ENCODE data around the gene RPS14.
"Not testable (repeated sequence)": the region's sequence is repeated elsewhere in the genome, so short reads cannot be mapped to it uniquely, and the experiment has no call there.

The RPS14 gene

DNA sequence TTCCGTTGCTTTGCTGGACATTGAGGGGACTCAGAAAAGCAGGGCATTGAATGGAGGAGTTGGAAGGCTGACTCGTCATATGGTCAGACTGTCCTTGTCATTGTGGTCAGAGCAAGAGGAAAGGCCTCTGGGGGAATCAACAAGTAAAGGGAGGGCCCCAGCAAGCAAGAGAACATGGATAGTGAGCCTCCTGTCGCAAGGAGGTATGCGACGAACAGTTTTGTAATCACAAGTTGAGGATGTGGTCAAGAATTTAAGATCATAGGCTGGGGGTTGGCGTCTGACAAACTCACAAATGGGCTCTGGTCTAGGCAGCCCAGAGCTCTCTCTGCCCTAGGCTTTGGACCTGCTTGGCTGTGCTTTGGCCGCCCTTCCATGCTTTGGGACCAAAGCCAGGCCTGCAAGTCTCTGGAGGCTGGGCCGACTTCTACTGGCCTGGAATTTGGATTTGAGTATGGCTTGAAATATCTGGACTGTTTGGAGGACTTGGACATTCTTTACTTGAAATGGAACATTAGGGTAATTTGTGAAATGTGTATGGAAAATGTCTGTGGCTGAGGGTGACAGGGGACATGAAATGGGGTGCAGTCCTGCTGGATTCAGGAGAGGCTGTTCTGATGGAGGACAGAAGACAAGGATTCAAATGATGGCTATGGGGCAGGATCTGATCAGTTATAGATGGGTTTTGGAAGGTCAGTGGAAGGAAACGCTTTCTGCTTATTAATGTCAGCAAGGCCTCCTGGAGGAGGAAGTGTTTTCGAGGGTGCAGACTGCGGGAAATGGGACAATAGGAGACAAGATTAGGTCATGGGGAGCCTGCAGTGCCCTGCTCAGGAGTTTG is 39.2 kb upstream of the RPS14 start:
- ATAC-seq (replicated peaks): no peak
- peaks cover 3 to 7% of the 10 kb centered on the region in 2 donors for H3K4me1 Mint-ChIP-seq (ENCODE audit: low read depth in 2 of 2)
- DNase-seq: no peak
- H3K9me3 Mint-ChIP-seq: no peaks in the 10 kb centered on the region
- H3K36me3 Mint-ChIP-seq (ENCODE audit: insufficient read depth): peaks cover 11% of the 10 kb centered on the region
- no peak overlapping the region for H3K27ac Mint-ChIP-seq
- no peak overlapping the region for H3K4me3 Mint-ChIP-seq
- H3K27me3 Mint-ChIP-seq: peaks cover 17 to 34% of the 10 kb centered on the region in 2 donors

DNA sequence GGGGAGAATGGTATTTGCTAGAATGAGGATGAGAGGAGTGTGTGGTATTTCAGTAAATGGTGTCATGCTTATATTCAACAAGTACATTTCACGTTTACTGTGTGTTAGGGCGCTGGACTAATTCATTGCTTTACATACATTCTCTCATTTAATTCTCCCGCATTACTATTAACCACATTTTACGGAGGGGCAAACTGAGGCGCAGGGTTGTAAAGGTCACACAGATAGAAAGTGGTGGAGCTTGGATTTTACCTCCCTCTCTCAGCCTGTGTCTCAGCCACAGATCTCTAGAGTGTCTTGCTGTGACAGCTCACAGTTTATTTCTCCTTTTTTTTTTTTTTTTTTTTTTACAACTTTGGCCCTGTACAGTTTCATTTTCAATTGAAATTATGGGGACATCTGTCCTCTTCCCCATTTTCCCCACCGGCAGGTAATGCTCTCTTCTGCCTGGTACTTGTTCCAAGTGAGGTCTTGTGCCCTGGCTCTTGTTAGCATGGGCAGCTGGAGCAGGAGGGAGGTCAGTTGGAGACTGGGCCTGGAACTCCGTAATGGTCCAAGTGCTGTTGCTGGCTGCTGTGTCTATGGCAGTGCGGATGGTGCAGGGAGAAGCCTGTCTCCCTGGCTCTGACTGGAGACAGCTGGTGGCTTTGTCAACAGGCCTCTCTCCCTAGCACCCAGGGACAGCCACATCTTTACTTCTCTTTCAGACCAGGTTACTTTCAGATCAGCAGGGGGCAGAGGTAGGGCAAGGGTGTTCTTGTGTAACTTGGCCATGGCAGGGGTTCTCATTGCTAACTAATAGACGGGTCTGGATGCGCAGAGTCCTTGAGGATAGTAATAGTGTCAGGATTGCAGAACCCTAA is 37.9 kb upstream of the RPS14 start:
- H3K27ac Mint-ChIP-seq: peak overlapping the region in 1 of 2 donors; percentile 70
- DNase-seq (no peak), ATAC-seq (replicated peaks) (no peak)
- H3K4me3 Mint-ChIP-seq: peak overlapping the region; percentile 55 to 57
- no peaks in the 10 kb centered on the region for H3K9me3 Mint-ChIP-seq
- peaks cover 3 to 7% of the 10 kb centered on the region in 2 donors for H3K4me1 Mint-ChIP-seq (ENCODE audit: low read depth in 2 of 2)
- H3K27me3 Mint-ChIP-seq: peaks cover 17 to 36% of the 10 kb centered on the region in 2 donors
- peaks cover 8% of the 10 kb centered on the region for H3K36me3 Mint-ChIP-seq (ENCODE audit: insufficient read depth)

DNA sequence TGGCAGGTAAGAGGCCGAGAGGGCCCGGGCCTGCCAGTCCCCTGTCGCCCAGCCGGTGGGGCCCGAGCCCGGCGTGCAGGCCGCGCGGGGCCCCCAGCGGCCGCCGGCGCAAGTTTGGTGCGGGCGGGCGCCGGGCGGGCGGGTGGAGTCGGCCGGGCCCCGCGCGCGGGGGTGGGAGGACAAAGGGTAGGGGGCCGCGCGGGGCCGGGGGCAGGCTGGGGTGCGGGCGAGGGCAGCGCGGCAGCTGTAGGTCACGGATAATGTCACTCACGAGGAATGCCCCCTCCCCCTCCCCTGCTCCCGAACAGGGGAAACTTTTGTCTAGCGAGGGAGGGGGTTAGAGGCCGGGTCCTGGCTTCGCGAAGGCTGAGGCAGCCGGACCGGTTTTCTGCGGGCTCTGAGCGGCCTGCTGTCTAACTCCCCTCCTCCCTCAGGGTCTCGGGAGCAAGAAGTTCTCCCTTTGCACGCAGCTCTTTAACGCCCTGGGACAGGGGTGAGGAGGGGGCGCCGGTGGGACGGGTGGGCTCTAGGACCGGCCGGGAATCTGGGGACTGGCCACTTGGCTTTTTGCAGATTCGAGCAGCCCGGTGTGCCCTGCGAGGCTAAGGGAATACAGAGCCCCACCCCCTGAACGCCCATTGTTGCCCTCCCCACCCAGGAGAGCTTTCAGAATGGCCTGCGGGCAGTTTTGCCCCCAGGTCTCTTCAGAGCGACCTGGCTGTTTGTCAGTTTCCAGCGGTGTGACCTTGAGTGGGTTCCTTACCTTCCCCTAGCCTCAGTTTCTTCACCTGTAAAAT is 37.1 kb upstream of the RPS14 start:
- Mint-ChIP-seq H3K27ac (peak overlapping the region in 1 of 2 donors; percentile 70), H3K9me3 (no peaks in the 10 kb centered on the region), H3K4me1 (ENCODE audit: low read depth in 2 of 2) (peaks cover 3 to 7% of the 10 kb centered on the region in 2 donors), H3K4me3 (peak overlapping the region; percentile 55 to 57), H3K27me3 (peaks cover 17 to 35% of the 10 kb centered on the region in 2 donors), H3K36me3 (ENCODE audit: insufficient read depth) (peaks cover 5% of the 10 kb centered on the region)
- DNase-seq (peak; percentile 25 to 46 (median 42)), ATAC-seq (replicated peaks) (peak; percentile 68)

DNA sequence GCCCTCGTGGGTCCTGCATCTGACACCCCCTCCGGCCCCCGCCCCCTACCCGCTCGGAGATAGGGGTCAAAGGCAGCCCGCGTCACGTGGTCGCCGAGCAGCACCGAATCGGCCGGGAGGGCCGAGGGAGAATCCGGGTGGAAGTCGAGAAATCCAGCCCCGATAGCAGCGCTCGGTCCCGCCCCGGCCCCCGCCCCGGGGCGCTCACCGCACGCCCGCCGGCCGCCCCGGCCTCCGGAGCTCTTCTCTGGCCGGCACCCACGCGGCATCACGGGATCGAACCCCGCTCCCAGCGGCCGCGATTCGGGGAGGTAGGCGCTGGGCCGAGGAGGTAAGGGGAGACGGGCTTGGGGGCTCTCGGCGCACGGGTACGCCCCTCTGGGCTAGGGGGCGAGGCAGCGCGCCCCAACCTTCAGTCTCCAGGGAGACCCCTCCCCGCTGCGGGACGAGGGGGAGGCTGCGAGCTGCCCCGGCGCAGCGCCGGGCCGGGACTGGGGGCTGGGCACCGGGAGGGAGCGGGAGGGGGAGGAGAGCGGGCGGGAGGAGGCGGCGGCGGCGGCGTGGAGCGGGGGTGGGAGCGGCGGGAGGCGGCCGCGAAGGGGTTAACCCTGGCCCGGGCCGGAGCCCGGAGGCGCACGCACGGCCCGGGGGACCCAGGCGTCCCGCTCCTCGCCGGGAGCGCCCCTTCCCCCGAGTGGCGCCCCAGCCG is 36.3 kb upstream of the RPS14 start:
- Mint-ChIP-seq H3K27me3 (peaks cover 17 to 29% of the 10 kb centered on the region in 2 donors), H3K27ac (peak overlapping the region in 1 of 2 donors; percentile 72), H3K4me3 (peak overlapping the region; percentile 76 to 81), H3K4me1 (ENCODE audit: low read depth in 2 of 2) (peaks cover 3 to 7% of the 10 kb centered on the region in 2 donors), H3K36me3 (ENCODE audit: insufficient read depth) (peaks cover 5% of the 10 kb centered on the region), H3K9me3 (no peaks in the 10 kb centered on the region)
- peak in 1 of 3 experiments; percentile 3 for DNase-seq
- peak; percentile 47 for ATAC-seq (replicated peaks)

DNA sequence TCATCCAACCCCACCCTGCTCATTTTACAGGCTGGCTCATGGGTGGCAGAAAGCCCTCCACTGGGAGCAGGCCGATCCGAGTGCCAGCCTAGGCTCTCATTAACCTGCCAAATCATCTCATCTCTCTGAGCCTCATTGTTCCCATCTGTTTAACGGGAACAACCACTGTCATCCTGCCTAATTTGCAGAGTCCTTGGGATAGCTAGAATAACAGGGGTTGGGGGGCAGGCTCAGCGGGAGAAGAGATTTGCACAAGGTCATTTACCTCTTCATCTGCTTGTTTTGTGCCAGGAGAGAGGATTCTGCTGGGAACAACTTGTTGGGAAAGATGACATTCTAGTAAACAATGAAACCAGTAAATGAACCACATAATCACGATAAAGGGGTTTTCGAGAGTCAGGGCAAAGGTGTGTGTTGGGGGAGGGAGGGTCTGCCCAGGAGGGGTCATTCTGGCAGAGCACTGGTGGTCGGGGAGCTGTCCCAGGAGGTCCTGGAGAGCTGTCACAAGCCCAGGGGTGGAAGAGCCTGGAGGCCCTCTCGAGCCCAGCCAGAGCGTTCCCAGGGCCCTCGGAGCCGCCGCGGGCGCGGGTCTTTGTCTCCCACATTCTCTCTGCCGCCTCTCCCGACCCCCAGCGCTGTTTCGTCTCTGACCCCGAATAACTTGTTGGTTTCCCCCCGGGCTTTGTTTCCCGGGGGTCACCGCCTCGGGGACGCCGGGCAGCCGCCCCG is 35.6 kb upstream of the RPS14 start:
- Mint-ChIP-seq H3K9me3 (no peaks in the 10 kb centered on the region), H3K27ac (peak overlapping the region; percentile 72 to 87), H3K36me3 (ENCODE audit: insufficient read depth) (peaks cover 5% of the 10 kb centered on the region), H3K4me1 (ENCODE audit: low read depth in 2 of 2) (peaks cover 3 to 7% of the 10 kb centered on the region in 2 donors), H3K27me3 (peaks cover 17 to 24% of the 10 kb centered on the region in 2 donors), H3K4me3 (peak overlapping the region; percentile 76 to 81)
- DNase-seq (no peak), ATAC-seq (replicated peaks) (no peak)

DNA sequence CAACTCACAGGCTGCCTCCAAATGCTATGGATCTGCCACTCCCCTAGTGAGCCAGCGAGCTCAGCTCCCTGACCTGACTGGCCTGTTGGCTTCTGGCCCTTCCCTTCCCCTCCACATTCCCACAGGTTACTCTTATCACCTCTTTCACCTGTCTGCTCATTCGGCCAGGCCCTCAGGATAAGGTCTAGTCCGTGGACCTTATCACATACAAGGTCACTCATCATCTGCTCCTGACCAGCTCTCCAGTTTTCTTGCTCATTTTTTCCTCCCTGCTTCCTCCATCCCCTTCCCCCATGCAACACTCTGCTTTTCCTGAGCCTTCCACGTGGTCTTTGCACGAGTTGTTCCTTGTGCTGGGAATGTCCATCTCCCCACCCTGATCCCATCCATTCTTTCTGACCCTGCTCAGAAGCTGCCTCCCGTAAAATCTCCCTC is 32.5 kb upstream of the RPS14 start:
- H3K36me3 Mint-ChIP-seq (ENCODE audit: insufficient read depth): no peaks in the 10 kb centered on the region
- DNase-seq (no peak), ATAC-seq (replicated peaks) (no peak)
- peaks cover 6 to 11% of the 10 kb centered on the region in 2 donors for H3K27me3 Mint-ChIP-seq
- H3K4me3 Mint-ChIP-seq: no peak overlapping the region
- no peak overlapping the region for H3K27ac Mint-ChIP-seq
- no peaks in the 10 kb centered on the region for H3K9me3 Mint-ChIP-seq
- H3K4me1 Mint-ChIP-seq (ENCODE audit: low read depth in 2 of 2): peaks cover 3 to 5% of the 10 kb centered on the region in 2 donors

DNA sequence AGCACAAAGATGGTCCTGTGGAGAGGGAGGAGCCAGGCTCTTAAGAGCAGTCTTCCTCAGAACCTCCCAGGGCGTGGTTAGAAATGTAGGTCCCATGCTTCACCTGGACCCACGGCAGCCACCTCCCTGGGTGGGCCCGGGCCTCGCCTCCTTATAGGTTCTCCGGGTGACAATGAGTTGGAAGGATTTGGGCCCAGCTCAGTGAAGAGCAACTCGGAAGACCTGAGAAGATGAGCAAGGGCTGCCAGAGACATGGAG is 32.1 kb upstream of the RPS14 start:
- Mint-ChIP-seq H3K27ac (no peak overlapping the region), H3K36me3 (ENCODE audit: insufficient read depth) (no peaks in the 10 kb centered on the region), H3K9me3 (no peaks in the 10 kb centered on the region), H3K4me3 (no peak overlapping the region), H3K4me1 (ENCODE audit: low read depth in 2 of 2) (peaks cover 3% of the 10 kb centered on the region in 2 donors), H3K27me3 (peaks cover 9 to 15% of the 10 kb centered on the region in 2 donors)
- ATAC-seq (replicated peaks) (no peak), DNase-seq (no peak)

DNA sequence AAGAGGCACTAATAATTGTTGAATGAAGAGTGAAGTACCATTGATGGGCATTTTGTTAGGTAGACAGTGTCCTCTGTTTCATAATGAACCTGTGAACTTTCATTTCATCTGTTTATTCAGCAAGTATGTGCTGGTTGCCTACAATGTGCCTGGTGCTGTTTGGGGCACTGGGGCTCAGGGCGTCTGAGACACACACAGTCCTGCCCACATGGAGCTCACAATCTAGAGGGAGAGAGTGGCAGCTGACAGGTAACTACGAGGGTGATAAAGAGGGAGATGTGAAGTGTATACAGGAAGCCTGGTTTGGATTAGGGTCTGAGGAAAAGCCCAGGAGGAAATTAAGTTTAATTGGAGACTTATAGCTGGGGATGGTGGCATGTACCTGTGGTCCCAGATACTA is 29.9 kb upstream of the RPS14 start:
- ATAC-seq (replicated peaks) (no peak), DNase-seq (no peak)
- H3K4me3 Mint-ChIP-seq: no peak overlapping the region
- peaks cover 12 to 36% of the 10 kb centered on the region in 2 donors for H3K27me3 Mint-ChIP-seq
- H3K36me3 Mint-ChIP-seq (ENCODE audit: insufficient read depth): no peaks in the 10 kb centered on the region
- no peaks in the 10 kb centered on the region for H3K9me3 Mint-ChIP-seq
- H3K4me1 Mint-ChIP-seq (ENCODE audit: low read depth in 2 of 2): peaks cover 0 to 1% of the 10 kb centered on the region in 2 donors
- no peak overlapping the region for H3K27ac Mint-ChIP-seq

DNA sequence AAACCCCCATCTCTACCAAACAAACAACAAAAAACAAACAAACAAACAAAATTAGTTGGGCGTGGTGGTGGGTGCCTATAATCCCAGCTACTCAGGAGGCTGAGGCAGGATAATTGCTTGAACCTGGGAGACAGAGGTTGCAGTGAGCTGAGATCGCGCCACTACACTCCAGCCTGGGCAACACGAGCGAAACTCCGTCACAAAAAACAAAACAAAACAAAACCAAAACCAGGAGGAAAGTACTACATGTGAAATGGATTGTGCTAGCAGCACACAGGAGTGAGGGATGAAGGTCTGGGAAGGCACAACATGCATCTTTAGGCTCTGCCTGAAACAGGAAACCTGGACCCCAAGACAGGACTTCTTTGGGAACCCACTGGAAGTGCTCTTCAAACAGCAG is 27.0 kb upstream of the RPS14 start:
- not testable (repeated sequence) for H3K4me1 Mint-ChIP-seq (ENCODE audit: low read depth in 2 of 2); H3K36me3 Mint-ChIP-seq (ENCODE audit: insufficient read depth); H3K27ac Mint-ChIP-seq; H3K4me3 Mint-ChIP-seq; DNase-seq; H3K9me3 Mint-ChIP-seq; ATAC-seq (replicated peaks)
- H3K27me3 Mint-ChIP-seq: peaks cover 17 to 43% of the 10 kb centered on the region in 2 donors

DNA sequence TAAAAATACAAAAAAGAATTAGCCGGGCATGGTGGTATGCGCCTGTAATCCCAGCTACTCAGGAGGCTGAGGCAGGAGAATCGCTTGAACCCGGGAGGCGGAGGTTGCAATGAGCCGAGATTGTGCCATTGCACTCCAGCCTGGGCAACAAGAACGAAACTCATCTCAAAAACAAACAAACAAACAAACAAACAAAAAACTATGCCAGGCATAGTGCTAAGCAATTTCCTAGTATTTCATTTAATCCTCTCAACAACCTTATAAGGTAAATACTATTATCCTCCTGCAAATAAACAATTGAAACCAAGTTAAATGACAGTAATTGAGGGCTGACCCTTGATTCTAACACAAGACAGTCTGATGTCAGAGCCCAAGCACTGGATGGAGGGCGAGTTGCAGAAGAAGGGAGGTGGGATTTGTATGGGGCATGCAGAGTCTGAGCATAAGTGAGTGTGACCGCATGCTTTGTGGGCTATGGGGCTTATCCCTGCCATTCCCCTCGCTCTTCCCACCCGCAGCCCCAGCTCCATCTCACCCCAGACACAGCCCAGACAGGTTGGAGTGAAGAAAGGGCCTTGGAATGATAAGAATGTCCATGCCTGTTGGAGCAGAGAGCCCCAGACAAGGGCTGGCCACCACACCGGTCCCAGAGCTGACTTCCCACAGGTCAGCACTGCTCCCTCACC is 24.3 kb upstream of the RPS14 start:
- ATAC-seq (replicated peaks) (no peak), DNase-seq (no peak)
- no peak overlapping the region for H3K27ac Mint-ChIP-seq
- no peaks in the 10 kb centered on the region for H3K36me3 Mint-ChIP-seq (ENCODE audit: insufficient read depth)
- H3K4me1 Mint-ChIP-seq (ENCODE audit: low read depth in 2 of 2): no peaks in the 10 kb centered on the region
- no peak overlapping the region for H3K4me3 Mint-ChIP-seq
- peaks cover 17 to 43% of the 10 kb centered on the region in 2 donors for H3K27me3 Mint-ChIP-seq
- no peaks in the 10 kb centered on the region for H3K9me3 Mint-ChIP-seq

DNA sequence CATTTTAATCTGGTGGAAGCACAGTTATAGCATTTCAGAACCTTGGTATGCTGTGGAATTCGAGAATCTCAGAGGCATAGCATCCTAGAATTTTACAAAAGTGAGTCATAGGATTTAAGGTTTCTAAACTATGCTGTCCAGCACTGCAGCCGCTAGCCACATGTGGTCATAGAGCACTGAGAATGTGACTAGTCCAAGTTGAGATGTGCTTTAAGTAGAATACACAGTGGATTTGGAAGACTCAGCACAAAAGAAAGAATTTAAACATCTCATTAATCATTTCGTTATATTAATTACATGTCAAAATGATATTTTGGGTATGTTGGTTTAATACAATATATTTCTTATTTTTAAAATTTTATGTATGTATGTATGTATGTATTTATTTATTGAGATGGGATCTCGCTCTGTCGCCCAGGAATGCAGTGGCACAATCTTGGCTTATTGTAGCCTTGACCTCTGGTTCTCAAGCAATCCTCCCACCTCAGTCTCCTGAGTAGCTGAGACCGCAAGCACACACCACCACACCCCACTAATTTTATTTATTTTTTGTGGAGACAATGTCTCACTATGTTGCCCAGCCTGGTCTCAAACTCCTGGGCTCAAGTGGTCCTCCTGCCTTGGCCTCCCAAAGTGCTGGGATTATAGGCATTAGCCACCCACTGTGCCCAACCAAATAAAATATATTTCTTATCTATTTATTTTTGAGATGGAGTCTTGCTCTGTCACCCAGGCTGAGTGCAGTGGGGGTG is 20.4 kb upstream of the RPS14 start:
- Mint-ChIP-seq H3K27ac (no peak overlapping the region), H3K27me3 (peaks cover 17 to 31% of the 10 kb centered on the region in 2 donors), H3K36me3 (ENCODE audit: insufficient read depth) (no peaks in the 10 kb centered on the region), H3K4me3 (no peak overlapping the region), H3K4me1 (ENCODE audit: low read depth in 2 of 2) (no peaks in the 10 kb centered on the region), H3K9me3 (no peaks in the 10 kb centered on the region)
- no peak for DNase-seq
- ATAC-seq (replicated peaks): no peak
